ENCODE measurements around the gene MYO10. TPM values are rescaled to one million over a fixed set of nuclear protein-coding genes. Genes with fewer than 3 reads are reported as not detected.
A peak's percentile ranks its signal among the peaks of the same experiment; 100 is the strongest.

MYO10 gene
- total and polyA plus RNA-seq, 2 experiments from 2014 or later, result 33.7 to 52.4 TPM

DNA sequence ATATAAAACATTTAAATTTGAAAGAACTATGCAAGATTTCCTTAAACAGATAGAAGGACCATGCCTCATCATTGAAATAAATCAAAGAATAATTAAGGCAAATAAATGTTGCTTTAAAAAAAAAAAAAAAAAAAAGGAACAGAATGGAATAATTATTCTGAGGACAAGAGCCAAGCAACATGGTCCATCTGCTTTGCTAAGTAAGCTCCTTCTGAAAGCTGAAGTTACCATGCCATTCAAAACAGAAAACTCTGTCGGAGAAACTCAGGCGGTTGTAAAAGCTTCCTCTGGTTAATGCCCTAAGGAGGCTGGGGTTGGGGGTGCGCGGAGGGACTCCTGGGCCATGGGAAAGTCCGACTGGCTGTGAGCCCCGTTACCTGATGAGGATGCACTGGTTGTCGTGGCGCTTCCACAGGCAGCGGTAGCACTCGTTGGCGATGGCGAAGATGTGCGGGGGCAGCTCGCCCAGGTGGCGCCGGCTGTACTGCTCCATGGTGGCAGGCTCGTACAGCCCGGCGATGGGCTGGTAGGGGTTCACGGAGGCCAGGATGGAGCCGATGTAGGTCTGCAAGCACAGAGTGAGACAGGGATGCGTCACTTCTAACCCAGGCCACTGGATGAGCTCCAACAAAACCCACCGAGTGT, 141.7 kb downstream of the MYO10 start:
- peaks cover 5% of the 10 kb centered on the region for H4K20me1 ChIP-seq (ENCODE audit: insufficient read depth, poor library complexity, severe bottlenecking)
- H3K4me3 ChIP-seq, result no peak overlapping the region
- no peaks in the 10 kb centered on the region for H3K36me3 ChIP-seq (replicated peaks; ENCODE audit: insufficient read depth, low read depth)
- no peak for DNase-seq (ENCODE audit: low spot score)
- no peak overlapping the region for H2AFZ ChIP-seq
- H3K9me3 ChIP-seq (ENCODE audit: low read depth), result no peaks in the 10 kb centered on the region
- H3K4me1 ChIP-seq (ENCODE audit: insufficient read depth), result no peaks in the 10 kb centered on the region
- no peak for TF ChIP-seq EZH2 (IDR thresholded peaks at IDR 0.05; ENCODE audit: borderline replicate concordance)
- no peak overlapping the region for H3K4me2 ChIP-seq
- H3K27ac ChIP-seq, result no peak overlapping the region
- peaks cover 43% of the 10 kb centered on the region for H3K79me2 ChIP-seq
- no peaks in the 10 kb centered on the region for H3K27me3 ChIP-seq
- H3K9me2 ChIP-seq (replicated peaks; ENCODE audit: insufficient read depth), result no peaks in the 10 kb centered on the region
- WGBS (ENCODE audit: low lambda C conversion rate, missing lambda C conversion rate), result 96% methylated on average over 21 of the region's 23 CpGs

DNA sequence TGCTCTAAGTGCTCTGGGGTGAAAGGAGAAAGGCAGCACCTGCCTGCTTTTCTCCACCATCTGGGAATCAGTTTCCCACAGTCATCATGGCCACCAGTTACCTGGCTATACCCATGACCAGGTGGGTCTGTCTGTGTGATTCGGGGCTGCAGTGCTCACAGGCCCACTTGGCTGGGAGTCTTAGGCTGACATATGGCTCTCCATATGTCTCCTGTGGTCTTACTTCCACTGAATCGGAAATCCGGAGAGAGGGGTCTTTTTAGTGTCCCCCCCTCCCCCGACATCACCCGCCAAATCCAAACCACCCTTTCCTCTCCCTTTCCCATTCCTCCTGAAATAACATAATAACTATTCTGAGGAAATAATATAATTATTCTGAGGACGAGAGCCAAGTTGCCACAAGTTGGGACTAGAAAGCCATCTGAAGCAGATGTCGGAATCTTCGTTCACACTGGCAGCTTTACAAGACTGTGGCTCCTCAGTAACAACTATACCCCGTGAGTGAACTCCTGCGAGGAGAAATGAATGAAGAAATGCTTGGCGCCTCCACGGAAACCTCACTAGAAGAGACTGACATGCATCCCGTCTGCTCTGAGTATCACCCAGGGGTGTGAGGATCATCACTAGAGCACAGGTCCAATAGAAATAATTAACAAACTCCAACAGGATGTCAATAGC, 143.4 kb downstream of the MYO10 start:
- Histone ChIP-seq H3K9me2 (replicated peaks; ENCODE audit: insufficient read depth) (no peaks in the 10 kb centered on the region), H3K4me2 (no peak overlapping the region), H4K20me1 (ENCODE audit: insufficient read depth, poor library complexity, severe bottlenecking) (peaks cover 5% of the 10 kb centered on the region), H3K27ac (no peak overlapping the region), H3K4me1 (ENCODE audit: insufficient read depth) (no peaks in the 10 kb centered on the region), H3K79me2 (peaks cover 28% of the 10 kb centered on the region), H3K9me3 (ENCODE audit: low read depth) (no peaks in the 10 kb centered on the region), H3K4me3 (no peak overlapping the region), H2AFZ (no peak overlapping the region), H3K27me3 (no peaks in the 10 kb centered on the region), H3K36me3 (replicated peaks; ENCODE audit: insufficient read depth, low read depth) (no peaks in the 10 kb centered on the region)
- 87% methylated on average over 13 of the region's 13 CpGs for WGBS (ENCODE audit: low lambda C conversion rate, missing lambda C conversion rate)
- TF ChIP-seq EZH2phosphoT487 (IDR thresholded peaks at IDR 0.05; ENCODE audit: low read depth, severe bottlenecking, unreplicated experiment), result no peak
- DNase-seq (ENCODE audit: low spot score), result no peak

DNA sequence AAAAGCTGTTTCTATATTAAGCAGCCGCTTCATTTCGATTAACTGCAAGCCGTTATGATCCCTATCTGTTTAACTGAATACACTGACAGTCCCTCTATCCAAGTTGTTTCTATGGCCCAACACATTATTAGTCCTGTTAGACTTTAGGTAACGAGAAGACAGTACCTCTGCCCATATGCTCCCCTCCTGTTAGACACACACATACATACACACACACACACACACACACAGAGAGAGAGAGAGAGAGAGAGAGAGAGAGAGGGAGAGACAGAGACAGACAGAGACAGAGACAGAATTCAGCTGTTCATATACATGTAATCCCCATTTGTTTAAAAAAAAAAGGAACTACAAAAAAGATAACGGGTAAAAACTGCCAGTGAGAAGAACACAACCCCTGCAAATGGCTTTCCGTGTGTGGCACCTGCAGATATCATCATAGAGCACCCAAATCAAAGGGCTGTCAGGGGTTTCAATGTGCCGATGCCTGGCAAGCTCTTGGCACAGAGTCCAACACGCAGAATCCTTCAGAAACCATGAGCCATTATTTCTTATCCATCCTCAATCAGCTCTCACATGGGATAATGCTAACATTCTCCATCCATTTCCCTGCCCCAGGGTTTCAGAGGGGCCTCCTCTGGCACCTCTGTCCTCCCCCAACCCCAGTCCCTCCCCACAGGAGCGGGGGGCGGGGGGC, 144.0 kb downstream of the MYO10 start:
- Histone ChIP-seq H3K27ac (no peak overlapping the region), H3K4me2 (no peak overlapping the region), H3K4me1 (ENCODE audit: insufficient read depth) (no peaks in the 10 kb centered on the region), H3K4me3 (no peak overlapping the region), H4K20me1 (ENCODE audit: insufficient read depth, poor library complexity, severe bottlenecking) (peaks cover 5% of the 10 kb centered on the region), H3K79me2 (peaks cover 22% of the 10 kb centered on the region), H3K36me3 (replicated peaks; ENCODE audit: insufficient read depth, low read depth) (no peaks in the 10 kb centered on the region), H3K27me3 (no peaks in the 10 kb centered on the region), H3K9me3 (ENCODE audit: low read depth) (no peaks in the 10 kb centered on the region), H2AFZ (no peak overlapping the region), H3K9me2 (replicated peaks; ENCODE audit: insufficient read depth) (no peaks in the 10 kb centered on the region)
- TF ChIP-seq EZH2 (IDR thresholded peaks at IDR 0.05; ENCODE audit: borderline replicate concordance), result no peak
- TF ChIP-seq, protein P1, sequence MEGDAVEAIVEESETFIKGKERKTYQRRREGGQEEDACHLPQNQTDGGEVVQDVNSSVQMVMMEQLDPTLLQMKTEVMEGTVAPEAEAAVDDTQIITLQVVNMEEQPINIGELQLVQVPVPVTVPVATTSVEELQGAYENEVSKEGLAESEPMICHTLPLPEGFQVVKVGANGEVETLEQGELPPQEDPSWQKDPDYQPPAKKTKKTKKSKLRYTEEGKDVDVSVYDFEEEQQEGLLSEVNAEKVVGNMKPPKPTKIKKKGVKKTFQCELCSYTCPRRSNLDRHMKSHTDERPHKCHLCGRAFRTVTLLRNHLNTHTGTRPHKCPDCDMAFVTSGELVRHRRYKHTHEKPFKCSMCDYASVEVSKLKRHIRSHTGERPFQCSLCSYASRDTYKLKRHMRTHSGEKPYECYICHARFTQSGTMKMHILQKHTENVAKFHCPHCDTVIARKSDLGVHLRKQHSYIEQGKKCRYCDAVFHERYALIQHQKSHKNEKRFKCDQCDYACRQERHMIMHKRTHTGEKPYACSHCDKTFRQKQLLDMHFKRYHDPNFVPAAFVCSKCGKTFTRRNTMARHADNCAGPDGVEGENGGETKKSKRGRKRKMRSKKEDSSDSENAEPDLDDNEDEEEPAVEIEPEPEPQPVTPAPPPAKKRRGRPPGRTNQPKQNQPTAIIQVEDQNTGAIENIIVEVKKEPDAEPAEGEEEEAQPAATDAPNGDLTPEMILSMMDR (IDR thresholded peaks at IDR 0.05; ENCODE audit: poor library complexity), result no peak
- no peak for TF ChIP-seq EZH2phosphoT487 (IDR thresholded peaks at IDR 0.05; ENCODE audit: low read depth, severe bottlenecking, unreplicated experiment)
- 73% methylated on average over 8 of the region's 10 CpGs for WGBS (ENCODE audit: low lambda C conversion rate, missing lambda C conversion rate)
- no peak for DNase-seq (ENCODE audit: low spot score)

DNA sequence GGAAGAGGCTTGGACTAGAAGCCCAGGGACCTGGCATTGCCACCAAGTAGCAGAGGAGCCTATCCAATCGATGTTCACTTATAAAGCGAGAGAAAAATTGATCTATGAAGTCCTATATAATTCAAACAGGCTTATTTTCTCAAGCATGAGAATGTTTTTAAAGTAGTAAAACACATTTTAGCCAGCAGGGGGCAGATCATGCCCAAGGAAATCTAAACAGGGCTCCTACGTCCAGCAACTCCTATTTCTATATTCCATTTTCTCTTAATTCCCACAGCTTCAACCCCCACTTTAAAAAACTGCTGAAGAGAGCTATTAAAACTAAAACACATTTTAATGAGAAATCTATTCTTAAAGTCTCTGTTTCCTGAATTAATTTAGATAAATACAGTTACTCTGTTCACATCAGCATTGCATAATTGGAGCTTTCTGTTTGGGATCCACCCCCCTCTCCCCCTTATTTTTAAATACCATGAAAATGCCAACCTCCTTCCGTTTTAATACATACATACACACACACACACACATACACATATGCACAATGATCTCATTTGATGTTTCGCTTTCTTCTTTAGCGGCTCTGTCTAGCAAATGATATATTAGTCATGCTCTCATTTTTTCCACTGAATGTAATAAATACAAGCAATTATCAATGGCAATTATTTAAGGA, 144.9 kb downstream of the MYO10 start:
- no peak for TF ChIP-seq EZH2phosphoT487 (IDR thresholded peaks at IDR 0.05; ENCODE audit: low read depth, severe bottlenecking, unreplicated experiment)
- TF ChIP-seq, protein P1 (IDR thresholded peaks at IDR 0.05; ENCODE audit: poor library complexity), result peak; percentile 78
- no peak for TF ChIP-seq EZH2 (IDR thresholded peaks at IDR 0.05; ENCODE audit: borderline replicate concordance)
- Histone ChIP-seq H3K79me2 (peaks cover 18% of the 10 kb centered on the region), H2AFZ (no peak overlapping the region), H3K9me2 (replicated peaks; ENCODE audit: insufficient read depth) (no peaks in the 10 kb centered on the region), H3K4me2 (no peak overlapping the region), H3K27me3 (no peaks in the 10 kb centered on the region), H3K9me3 (ENCODE audit: low read depth) (no peaks in the 10 kb centered on the region), H3K4me3 (no peak overlapping the region), H3K27ac (no peak overlapping the region), H3K4me1 (ENCODE audit: insufficient read depth) (no peaks in the 10 kb centered on the region), H4K20me1 (ENCODE audit: insufficient read depth, poor library complexity, severe bottlenecking) (peaks cover 7% of the 10 kb centered on the region), H3K36me3 (replicated peaks; ENCODE audit: insufficient read depth, low read depth) (no peaks in the 10 kb centered on the region)
- 40% methylated on average over 6 of the region's 6 CpGs for WGBS (ENCODE audit: low lambda C conversion rate, missing lambda C conversion rate)
- DNase-seq (ENCODE audit: low spot score), result peak; percentile 71
